Trophoblast cell (in vitro differentiated cells and primary cell): ENCODE measurements around the gene ZDHHC8.

ENCODE experiments used
- DNase-seq, 2 donors: peaks; one replicate each; pipeline ENCODE4 v3.0.0-alpha.2; 2016
- H2AFZ ChIP-seq: 2 replicates; pipeline ENCODE4 v1.6.1; 2013; ENCODE audit warnings: low read length, moderate library complexity, mild to moderate bottlenecking; ENCODE audit not compliant: insufficient read depth, poor library complexity
- H2AK5ac ChIP-seq: 2 replicates; pipeline ENCODE4 v1.6.1; 2013; ENCODE audit warnings: mild to moderate bottlenecking, low read length
- H2BK120ac ChIP-seq: 2 replicates; pipeline ENCODE4 v1.6.1; 2013; ENCODE audit warnings: low read length, mild to moderate bottlenecking, moderate library complexity; ENCODE audit not compliant: insufficient read depth, poor library complexity
- H2BK12ac ChIP-seq: 2 replicates; pipeline ENCODE4 v1.6.1; 2013; ENCODE audit warnings: mild to moderate bottlenecking, low read length, moderate library complexity
- H2BK5ac ChIP-seq: 2 replicates; pipeline ENCODE4 v1.6.1; 2013; ENCODE audit warnings: low read length, low read depth, moderate library complexity, mild to moderate bottlenecking; ENCODE audit not compliant: poor library complexity
- H3K14ac ChIP-seq: 2 replicates; pipeline ENCODE4 v1.6.1; 2013; ENCODE audit warnings: mild to moderate bottlenecking, low read length
- H3K18ac ChIP-seq: 2 replicates; pipeline ENCODE4 v1.6.1; 2013; ENCODE audit warnings: mild to moderate bottlenecking, low read length
- H3K23ac ChIP-seq: 2 replicates; pipeline ENCODE4 v1.6.1; 2013; ENCODE audit warnings: low read length
- H3K27ac ChIP-seq: 2 replicates; pipeline ENCODE4 v1.5.1; 2013; ENCODE audit warnings: low read depth, mild to moderate bottlenecking, inconsistent platforms, low read length, moderate library complexity
- H3K27me3 ChIP-seq: 2 replicates; pipeline ENCODE4 v1.6.1; 2013; ENCODE audit warnings: inconsistent platforms, mild to moderate bottlenecking, low read length, moderate library complexity; ENCODE audit not compliant: insufficient read depth
- H3K36me3 ChIP-seq, 2 experiments: 1 replicate in 1 of 2; 2 replicates in 1 of 2; pipeline ENCODE4 v1.6.1; 2013; ENCODE audit warnings: low read length in 2 of 2, mild to moderate bottlenecking in 2 of 2, moderate library complexity in 1 of 2; ENCODE audit not compliant: insufficient read depth in 2 of 2, control insufficient read depth in 1 of 2
- H3K4ac ChIP-seq: 2 replicates; pipeline ENCODE4 v1.6.1; 2013; ENCODE audit warnings: low read depth, mild to moderate bottlenecking, low read length, moderate library complexity
- H3K4me1 ChIP-seq, 2 experiments: 1 replicate in 1 of 2; 2 replicates in 1 of 2; pipeline ENCODE4 v1.6.1; 2013; ENCODE audit warnings: low read length in 2 of 2, mild to moderate bottlenecking in 2 of 2, moderate library complexity in 1 of 2; ENCODE audit not compliant: insufficient read depth in 2 of 2, control insufficient read depth in 1 of 2
- H3K4me2 ChIP-seq: 2 replicates; pipeline ENCODE4 v1.6.1; 2013; ENCODE audit warnings: inconsistent platforms, mild to moderate bottlenecking, low read length, moderate library complexity
- H3K4me3 ChIP-seq: 2 replicates; pipeline ENCODE4 v1.5.1; 2013; ENCODE audit warnings: mild to moderate bottlenecking, low read depth, low read length, inconsistent platforms
- H3K79me1 ChIP-seq: one replicate; pipeline ENCODE4 v1.6.1; 2013; ENCODE audit warnings: low read length
- H3K79me2 ChIP-seq: 2 replicates; pipeline ENCODE4 v1.6.1; 2013; ENCODE audit warnings: low read length, mild to moderate bottlenecking; ENCODE audit not compliant: control insufficient read depth, insufficient read depth, poor library complexity
- H3K9ac ChIP-seq: 2 replicates; pipeline ENCODE4 v1.6.1; 2013; ENCODE audit warnings: mild to moderate bottlenecking, low read length
- H3K9me3 ChIP-seq: 2 replicates; pipeline ENCODE4 v1.6.1; 2013; ENCODE audit warnings: low read depth, mild to moderate bottlenecking, control low read depth, inconsistent platforms, low read length; ENCODE audit not compliant: insufficient read depth
- H4K12ac ChIP-seq: 2 replicates; pipeline ENCODE4 v1.6.1; 2013; ENCODE audit warnings: low read depth, mild to moderate bottlenecking, low read length, moderate library complexity
- H4K8ac ChIP-seq: 2 replicates; pipeline ENCODE4 v1.6.1; 2013; ENCODE audit warnings: low read depth, mild to moderate bottlenecking, low read length, moderate library complexity
- H4K91ac ChIP-seq: one replicate; pipeline ENCODE4 v1.6.1; 2013; ENCODE audit warnings: low read depth, mild to moderate bottlenecking, low read length, moderate library complexity
- WGBS: extraction: QIAGEN DNeasy Blood & Tissue Kit; methylation state at CpG from one replicate; pipeline ENCODE4 v1.1.7; 2013; ENCODE audit warnings: missing lambda C conversion rate; ENCODE audit not compliant: insufficient read length, insufficient coverage; ENCODE audit errors: extremely low coverage; 5-methylcytosine and 5-hydroxymethylcytosine counted together

ZDHHC8 gene

GRCh38 chr22:20135806-20136602 lies 4.4 kb downstream of the ZDHHC8 start:
- Histone ChIP-seq H3K4me1 (peaks cover 8 to 14% of the 10 kb centered on the region in 2 experiments), H3K9me3 (peaks cover 4% of the 10 kb centered on the region), H3K36me3 (peaks cover 7% of the 10 kb centered on the region in 2 experiments), H3K14ac (no peak overlapping the region), H3K23ac (no peak overlapping the region), H3K4me3 (no peak overlapping the region), H3K27me3 (no peaks in the 10 kb centered on the region), H2AFZ (no peak overlapping the region), H3K4ac (no peak overlapping the region), H2BK120ac (no peak overlapping the region), H4K91ac (no peak overlapping the region), H3K4me2 (no peak overlapping the region), H4K8ac (no peak overlapping the region), H2BK5ac (no peak overlapping the region), H2AK5ac (no peak overlapping the region), H3K27ac (no peak overlapping the region), H3K9ac (no peak overlapping the region), H4K12ac (no peak overlapping the region), H3K79me1 (peaks cover 5% of the 10 kb centered on the region), H3K79me2 (peaks cover 6% of the 10 kb centered on the region), H3K18ac (no peak overlapping the region), H2BK12ac (no peak overlapping the region)
- no CpG with 5 or more reads among the region's 25 CpGs for WGBS
- DNase-seq = no peak

- peaks cover 2% of the 10 kb centered on the region for H3K79me1 ChIP-seq
- H3K27ac ChIP-seq = no peak overlapping the region
- H2BK120ac ChIP-seq = no peak overlapping the region
- H2AK5ac ChIP-seq = no peak overlapping the region
- no peak overlapping the region for H3K18ac ChIP-seq
- no peak overlapping the region for H3K4ac ChIP-seq
- H3K4me3 ChIP-seq = no peak overlapping the region
- no peaks in the 10 kb centered on the region for H3K27me3 ChIP-seq
- H3K4me1 ChIP-seq = peaks cover 11 to 19% of the 10 kb centered on the region in 2 experiments
- DNase-seq = no peak
- H2BK12ac ChIP-seq = no peak overlapping the region
- peaks cover 4% of the 10 kb centered on the region for H3K9me3 ChIP-seq
- H3K4me2 ChIP-seq = no peak overlapping the region
- H4K91ac ChIP-seq = no peak overlapping the region
- H2BK5ac ChIP-seq = no peak overlapping the region
- H3K14ac ChIP-seq = no peak overlapping the region
- peaks cover 7% of the 10 kb centered on the region in 2 experiments for H3K36me3 ChIP-seq
- no peak overlapping the region for H3K9ac ChIP-seq
- WGBS = no CpG with 5 or more reads among the region's 5 CpGs
- no peak overlapping the region for H3K23ac ChIP-seq
- no peak overlapping the region for H4K12ac ChIP-seq
- no peak overlapping the region for H4K8ac ChIP-seq
- H2AFZ ChIP-seq = no peak overlapping the region
- peaks cover 3% of the 10 kb centered on the region for H3K79me2 ChIP-seq
Measured at GRCh38 chr22:20136603-20136873, 4.9 kb downstream of the ZDHHC8 start.

- Histone ChIP-seq H2AFZ (no peak overlapping the region), H3K27me3 (no peaks in the 10 kb centered on the region), H3K4me1 (peaks cover 17 to 24% of the 10 kb centered on the region in 2 experiments), H3K23ac (no peak overlapping the region), H4K12ac (no peak overlapping the region), H2BK12ac (no peak overlapping the region), H4K8ac (no peak overlapping the region), H2AK5ac (no peak overlapping the region), H3K9ac (no peak overlapping the region), H2BK5ac (no peak overlapping the region), H4K91ac (no peak overlapping the region), H3K18ac (no peak overlapping the region), H3K79me2 (peaks cover 1% of the 10 kb centered on the region), H3K9me3 (peaks cover 4% of the 10 kb centered on the region), H2BK120ac (no peak overlapping the region), H3K14ac (no peak overlapping the region), H3K4me2 (no peak overlapping the region), H3K36me3 (peaks cover 7 to 10% of the 10 kb centered on the region in 2 experiments), H3K27ac (no peak overlapping the region), H3K4ac (no peak overlapping the region), H3K79me1 (peaks cover 3% of the 10 kb centered on the region), H3K4me3 (no peak overlapping the region)
- no peak for DNase-seq
- no CpG with 5 or more reads among the region's 13 CpGs for WGBS
Measured at GRCh38 chr22:20137113-20137512, 5.5 kb downstream of the ZDHHC8 start.

- Histone ChIP-seq H2AFZ (no peak overlapping the region), H3K79me1 (peaks cover 7% of the 10 kb centered on the region), H3K4ac (no peak overlapping the region), H4K91ac (no peak overlapping the region), H2BK120ac (no peak overlapping the region), H4K12ac (no peak overlapping the region), H3K23ac (no peak overlapping the region), H3K9me3 (peaks cover 4% of the 10 kb centered on the region), H2BK12ac (no peak overlapping the region), H3K27me3 (no peaks in the 10 kb centered on the region), H3K4me2 (no peak overlapping the region), H2BK5ac (no peak overlapping the region), H2AK5ac (no peak overlapping the region), H3K4me1 (peaks cover 14 to 21% of the 10 kb centered on the region in 2 experiments), H4K8ac (no peak overlapping the region), H3K36me3 (peaks cover 7 to 12% of the 10 kb centered on the region in 2 experiments), H3K18ac (no peak overlapping the region), H3K4me3 (no peak overlapping the region), H3K27ac (no peak overlapping the region), H3K14ac (no peak overlapping the region), H3K79me2 (no peaks in the 10 kb centered on the region), H3K9ac (no peak overlapping the region)
- WGBS = no CpG with 5 or more reads among the region's 26 CpGs
- DNase-seq = no peak
Measured at GRCh38 chr22:20137671-20138416, 6.2 kb downstream of the ZDHHC8 start.
